Measurements from ENCODE around the gene FBXO15. TPM values are rescaled to one million over a fixed set of nuclear protein-coding genes. Genes with fewer than 3 reads are reported as not detected.

Gene FBXO15
- total RNA-seq, 1 experiment from 2014 or later = 0.39 TPM

DNA sequence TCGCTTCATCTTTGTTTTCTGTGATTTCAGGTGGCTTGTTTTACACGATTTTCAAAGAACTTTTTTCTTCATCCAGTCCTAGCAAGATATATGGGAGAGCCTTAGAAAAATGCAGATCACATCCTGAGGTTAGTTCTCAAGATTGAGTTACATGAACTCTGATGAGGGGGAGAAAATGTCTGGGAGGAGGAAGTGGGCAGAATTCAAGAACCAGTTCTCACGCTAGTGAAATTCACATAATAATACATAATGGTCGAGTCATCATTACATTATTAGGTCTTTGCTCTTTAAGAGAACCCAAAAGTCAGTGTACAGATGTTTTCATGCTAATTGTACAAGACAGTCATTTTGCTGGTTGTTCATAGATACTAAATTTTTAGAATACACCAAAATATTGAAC lies 7.6 kb upstream of the FBXO15 start:
- H3K14ac ChIP-seq (ENCODE audit: insufficient read depth, low read length) = no peak overlapping the region
- H3T11ph ChIP-seq (ENCODE audit: low read length) = no peak overlapping the region
- no peak overlapping the region for H4K5ac ChIP-seq (ENCODE audit: insufficient read length, low read depth, low read length)
- H3K79me1 ChIP-seq (ENCODE audit: insufficient read depth, low read depth, low read length, poor library complexity, severe bottlenecking) = peaks cover 3% of the 10 kb centered on the region
- H3K79me2 ChIP-seq (ENCODE audit: insufficient read depth, low read length) = peaks cover 8% of the 10 kb centered on the region; the same call in 1 of the 2 replicates
- H4K8ac ChIP-seq (replicated peaks; ENCODE audit: insufficient read length, low read depth, low read length) = no peak overlapping the region
- H3K4ac ChIP-seq (ENCODE audit: low read depth, low read length) = no peak overlapping the region
- H3K4me2 ChIP-seq (ENCODE audit: insufficient read depth, insufficient read length, low read length) = no peak overlapping the region
- no peak overlapping the region for H3K9ac ChIP-seq (ENCODE audit: extremely low read depth, insufficient read length, low read length)
- no peaks in the 10 kb centered on the region for H3K23me2 ChIP-seq (ENCODE audit: insufficient read length, low read depth, low read length, poor library complexity, severe bottlenecking)
- no peak overlapping the region for H2AK5ac ChIP-seq (ENCODE audit: insufficient read length, low read length)
- H2AFZ ChIP-seq (ENCODE audit: low read length) = no peak overlapping the region
- H3K27me3 ChIP-seq (ENCODE audit: insufficient read depth, low read length) = no peaks in the 10 kb centered on the region
- H3K4me1 ChIP-seq (ENCODE audit: insufficient read depth, low read length) = no peaks in the 10 kb centered on the region
- H3K23ac ChIP-seq (ENCODE audit: insufficient read length, low read depth, low read length) = no peak overlapping the region
- WGBS (ENCODE audit: extremely low coverage, insufficient read length, low lambda C conversion rate) = no CpG with 5 or more reads among the region's 4 CpGs
- H2BK12ac ChIP-seq (ENCODE audit: insufficient read length, low read depth, low read length) = no peak overlapping the region
- Mint-ChIP-seq H3K27me3 (ENCODE audit: low read depth) (no peaks in the 10 kb centered on the region), H3K4me3 (no peak overlapping the region), H3K4me1 (peaks cover 0 to 6% of the 10 kb centered on the region in 2 experiments; a peak in 3 of 4 replicates), H3K36me3 (ENCODE audit: insufficient read depth in 1 of 3, low read depth in 3 of 3) (peaks cover 14 to 62% (median 47%) of the 10 kb centered on the region in 3 experiments; a peak in 6 of 7 replicates), H3K9me3 (no peaks in the 10 kb centered on the region), H3K27ac (no peak overlapping the region)
- no peak overlapping the region for H3K56ac ChIP-seq (ENCODE audit: insufficient read length, low read depth, low read length)
- H2BK120ac ChIP-seq (ENCODE audit: low read depth, low read length, poor library complexity, severe bottlenecking) = no peak overlapping the region
- no peak for DNase-seq
- H2BK15ac ChIP-seq (ENCODE audit: low read depth, low read length) = no peak overlapping the region
- H4K91ac ChIP-seq (ENCODE audit: insufficient read length, low read depth, low read length) = no peak overlapping the region
- no peak overlapping the region for H2BK20ac ChIP-seq (ENCODE audit: low read depth, low read length, poor library complexity, severe bottlenecking)
- no peak overlapping the region for H3K18ac ChIP-seq (ENCODE audit: insufficient read length, low read depth, low read length)
- TF ChIP-seq, protein P1, sequence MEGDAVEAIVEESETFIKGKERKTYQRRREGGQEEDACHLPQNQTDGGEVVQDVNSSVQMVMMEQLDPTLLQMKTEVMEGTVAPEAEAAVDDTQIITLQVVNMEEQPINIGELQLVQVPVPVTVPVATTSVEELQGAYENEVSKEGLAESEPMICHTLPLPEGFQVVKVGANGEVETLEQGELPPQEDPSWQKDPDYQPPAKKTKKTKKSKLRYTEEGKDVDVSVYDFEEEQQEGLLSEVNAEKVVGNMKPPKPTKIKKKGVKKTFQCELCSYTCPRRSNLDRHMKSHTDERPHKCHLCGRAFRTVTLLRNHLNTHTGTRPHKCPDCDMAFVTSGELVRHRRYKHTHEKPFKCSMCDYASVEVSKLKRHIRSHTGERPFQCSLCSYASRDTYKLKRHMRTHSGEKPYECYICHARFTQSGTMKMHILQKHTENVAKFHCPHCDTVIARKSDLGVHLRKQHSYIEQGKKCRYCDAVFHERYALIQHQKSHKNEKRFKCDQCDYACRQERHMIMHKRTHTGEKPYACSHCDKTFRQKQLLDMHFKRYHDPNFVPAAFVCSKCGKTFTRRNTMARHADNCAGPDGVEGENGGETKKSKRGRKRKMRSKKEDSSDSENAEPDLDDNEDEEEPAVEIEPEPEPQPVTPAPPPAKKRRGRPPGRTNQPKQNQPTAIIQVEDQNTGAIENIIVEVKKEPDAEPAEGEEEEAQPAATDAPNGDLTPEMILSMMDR (conservative IDR thresholded peaks at IDR 0.05) = no peak
- no peaks in the 10 kb centered on the region for H4K20me1 ChIP-seq (ENCODE audit: control insufficient read depth, insufficient read depth, insufficient read length)
- no peak overlapping the region for H3K27ac ChIP-seq (ENCODE audit: insufficient read length, low read depth, low read length)
- no peak overlapping the region for H2BK5ac ChIP-seq (ENCODE audit: insufficient read length, low read length)
- no peaks in the 10 kb centered on the region for H3K9me3 ChIP-seq (ENCODE audit: control insufficient read depth, low read depth, low read length)

All from H9 (cell line).